Activated B cell treated with CpG ODN at 0.5 μM for 24 hours (primary cell): Measurements from ENCODE around the gene CAMSAP3. TPM values are rescaled to one million over a fixed set of nuclear protein-coding genes. Genes with fewer than 3 reads are reported as not detected.

Experiments used
- ATAC-seq: fragments of 200-7000 bp; cut with Tn5 transposase; one replicate; pipeline ENCODE4 v1.10.0; 2021; ENCODE audit warnings: low read depth, mild to moderate bottlenecking, moderate library complexity
- CTCF ChIA-PET: fragments of 350-600 bp; sonication (Branson Sonifier 250); formaldehyde crosslinking; loops from one replicate; lab custom pipeline; 2021; ENCODE audit warnings: antibody characterized with exemption; lab: Charles Lee
- POLR2A ChIA-PET: fragments of 350-600 bp; sonication (Branson Sonifier 250); formaldehyde crosslinking; loops from one replicate; lab custom pipeline; 2021; ENCODE audit warnings: antibody characterized with exemption; lab: Charles Lee
- DNase-seq: peaks from one replicate; pipeline ENCODE4 v3.0.0; 2022
- H3K27ac Mint-ChIP-seq: one replicate; pipeline ENCODE4 v1.8.0; 2020; ENCODE audit warnings: mixed read lengths
- H3K27me3 Mint-ChIP-seq: one replicate; pipeline ENCODE4 v1.8.0; 2021; ENCODE audit warnings: mixed read lengths
- H3K36me3 Mint-ChIP-seq: one replicate; pipeline ENCODE4 v1.8.0; 2021; ENCODE audit warnings: low read depth, mixed read lengths
- H3K4me1 Mint-ChIP-seq: one replicate; pipeline ENCODE4 v1.8.0; 2021; ENCODE audit warnings: mixed read lengths
- H3K4me3 Mint-ChIP-seq: one replicate; pipeline ENCODE4 v1.8.0; 2020; ENCODE audit warnings: mild to moderate bottlenecking, mixed read lengths
- H3K9me3 Mint-ChIP-seq: one replicate; pipeline ENCODE4 v1.8.0; 2020; ENCODE audit warnings: mixed read lengths
- intact Hi-C: fragments of 100-400 bp; cut with micrococcal nuclease; formaldehyde crosslinking; loops from one replicate; pipeline ENCODE4 v1.15.1; 2024
- total RNA-seq: library from RNA; stranded (reverse); gene quantifications from 2 replicates; pipeline ENCODE4 v1.2.3, GENCODE V29; 2022
- TF ChIP-seq, protein P1 (sequence below): fragments of 200-600 bp; IDR thresholded peaks from one replicate; pipeline ENCODE4 v1.8.0; 2022; ENCODE audit warnings: antibody characterized with exemption, mild to moderate bottlenecking

Gene CAMSAP3
- total RNA-seq, 1 donor from 2014 or later = 0.80 TPM

GRCh38 chr19:7554990-7555864 lies 40.4 kb upstream of the CAMSAP3 start:
- no peak overlapping the region for H3K27ac Mint-ChIP-seq
- H3K4me3 Mint-ChIP-seq = no peak overlapping the region
- ChIA-PET CTCF (interaction anchor here (0.6 kb wide), 1 partner anchor 17 kb away, joined by 4 read pairs; no protein-coding TSS in a partner anchor), POLR2A (no interaction called here)
- H3K4me1 Mint-ChIP-seq = peaks cover 3% of the 10 kb centered on the region
- TF ChIP-seq, protein P1, sequence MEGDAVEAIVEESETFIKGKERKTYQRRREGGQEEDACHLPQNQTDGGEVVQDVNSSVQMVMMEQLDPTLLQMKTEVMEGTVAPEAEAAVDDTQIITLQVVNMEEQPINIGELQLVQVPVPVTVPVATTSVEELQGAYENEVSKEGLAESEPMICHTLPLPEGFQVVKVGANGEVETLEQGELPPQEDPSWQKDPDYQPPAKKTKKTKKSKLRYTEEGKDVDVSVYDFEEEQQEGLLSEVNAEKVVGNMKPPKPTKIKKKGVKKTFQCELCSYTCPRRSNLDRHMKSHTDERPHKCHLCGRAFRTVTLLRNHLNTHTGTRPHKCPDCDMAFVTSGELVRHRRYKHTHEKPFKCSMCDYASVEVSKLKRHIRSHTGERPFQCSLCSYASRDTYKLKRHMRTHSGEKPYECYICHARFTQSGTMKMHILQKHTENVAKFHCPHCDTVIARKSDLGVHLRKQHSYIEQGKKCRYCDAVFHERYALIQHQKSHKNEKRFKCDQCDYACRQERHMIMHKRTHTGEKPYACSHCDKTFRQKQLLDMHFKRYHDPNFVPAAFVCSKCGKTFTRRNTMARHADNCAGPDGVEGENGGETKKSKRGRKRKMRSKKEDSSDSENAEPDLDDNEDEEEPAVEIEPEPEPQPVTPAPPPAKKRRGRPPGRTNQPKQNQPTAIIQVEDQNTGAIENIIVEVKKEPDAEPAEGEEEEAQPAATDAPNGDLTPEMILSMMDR = no peak
- DNase-seq = no peak
- no peak for ATAC-seq
- intact Hi-C loops = no loop called here
- H3K36me3 Mint-ChIP-seq = peaks cover 66% of the 10 kb centered on the region
- no peaks in the 10 kb centered on the region for H3K27me3 Mint-ChIP-seq
- H3K9me3 Mint-ChIP-seq = no peaks in the 10 kb centered on the region

DNA sequence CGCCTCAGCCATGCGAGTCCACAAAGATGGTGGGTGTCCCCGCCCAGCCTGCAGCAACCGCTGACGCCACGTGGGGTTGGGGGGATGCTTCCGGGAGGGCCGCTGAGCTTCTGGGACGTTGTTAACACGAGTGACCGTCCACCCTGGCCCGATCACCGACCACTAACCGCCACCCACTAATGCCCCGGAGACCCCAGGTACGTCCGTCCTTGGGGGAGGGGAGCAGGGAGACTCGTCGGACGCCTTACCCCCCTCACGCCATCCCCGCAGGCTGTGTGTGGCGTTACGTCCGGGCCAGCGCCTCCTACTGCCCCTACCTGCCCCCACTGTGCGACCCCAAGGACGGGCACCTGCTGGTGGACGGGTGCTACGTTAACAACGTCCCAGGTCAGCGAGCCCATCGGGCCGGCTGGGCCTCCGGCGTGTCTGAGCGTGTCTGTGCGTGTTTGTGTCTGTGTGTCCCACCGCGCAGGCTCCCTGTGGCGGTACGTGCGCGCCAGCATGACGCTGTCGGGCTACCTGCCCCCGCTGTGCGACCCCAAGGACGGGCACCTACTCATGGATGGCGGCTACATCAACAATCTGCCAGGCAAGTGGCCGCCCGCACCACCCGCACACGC lies 38.9 kb upstream of the CAMSAP3 start:
- no peaks in the 10 kb centered on the region for H3K4me1 Mint-ChIP-seq
- H3K36me3 Mint-ChIP-seq = peaks cover 63% of the 10 kb centered on the region
- no peak overlapping the region for H3K4me3 Mint-ChIP-seq
- no peaks in the 10 kb centered on the region for H3K9me3 Mint-ChIP-seq
- no peak for ATAC-seq
- intact Hi-C loops = no loop called here
- no peak overlapping the region for H3K27ac Mint-ChIP-seq
- CTCF ChIA-PET = no interaction called here
- TF ChIP-seq, protein P1 = no peak
- POLR2A ChIA-PET = no interaction called here
- no peak for DNase-seq
- H3K27me3 Mint-ChIP-seq = no peaks in the 10 kb centered on the region

DNA sequence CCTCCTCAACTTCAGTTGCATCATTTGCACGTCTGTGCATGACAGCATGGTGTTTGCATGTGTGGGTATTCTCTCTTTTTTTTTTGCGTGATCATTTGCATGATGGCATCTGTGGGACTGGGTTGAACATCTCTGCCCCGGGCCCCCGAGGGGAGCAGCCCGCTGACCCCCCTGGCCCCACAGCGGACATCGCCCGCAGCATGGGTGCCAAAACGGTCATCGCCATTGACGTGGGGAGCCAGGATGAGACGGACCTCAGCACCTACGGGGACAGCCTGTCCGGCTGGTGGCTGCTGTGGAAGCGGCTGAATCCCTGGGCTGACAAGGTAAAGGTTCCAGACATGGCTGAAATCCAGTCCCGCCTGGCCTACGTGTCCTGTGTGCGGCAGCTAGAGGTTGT lies 37.0 kb upstream of the CAMSAP3 start:
- Mint-ChIP-seq H3K27ac (no peak overlapping the region), H3K4me3 (no peak overlapping the region), H3K27me3 (no peaks in the 10 kb centered on the region), H3K9me3 (no peaks in the 10 kb centered on the region), H3K4me1 (no peaks in the 10 kb centered on the region), H3K36me3 (peaks cover 56% of the 10 kb centered on the region)
- TF ChIP-seq, protein P1 = no peak
- ChIA-PET POLR2A (no interaction called here), CTCF (interaction anchor here (1.8 kb wide), 1 partner anchor 10 kb away, joined by 7 read pairs; no protein-coding TSS in a partner anchor)
- no peak for ATAC-seq
- no peak for DNase-seq
- intact Hi-C loops = no loop called here

GRCh38 chr19:7559102-7559501 lies 36.6 kb upstream of the CAMSAP3 start:
- H3K9me3 Mint-ChIP-seq = no peaks in the 10 kb centered on the region
- H3K4me1 Mint-ChIP-seq = no peaks in the 10 kb centered on the region
- H3K27ac Mint-ChIP-seq = no peak overlapping the region
- DNase-seq = no peak
- ATAC-seq = no peak
- intact Hi-C loops = no loop called here
- H3K27me3 Mint-ChIP-seq = no peaks in the 10 kb centered on the region
- TF ChIP-seq, protein P1 = no peak
- H3K36me3 Mint-ChIP-seq = peaks cover 55% of the 10 kb centered on the region
- ChIA-PET CTCF (interaction anchor here (1.8 kb wide), 1 partner anchor 10 kb away, joined by 7 read pairs; no protein-coding TSS in a partner anchor), POLR2A (no interaction called here)
- no peak overlapping the region for H3K4me3 Mint-ChIP-seq

DNA sequence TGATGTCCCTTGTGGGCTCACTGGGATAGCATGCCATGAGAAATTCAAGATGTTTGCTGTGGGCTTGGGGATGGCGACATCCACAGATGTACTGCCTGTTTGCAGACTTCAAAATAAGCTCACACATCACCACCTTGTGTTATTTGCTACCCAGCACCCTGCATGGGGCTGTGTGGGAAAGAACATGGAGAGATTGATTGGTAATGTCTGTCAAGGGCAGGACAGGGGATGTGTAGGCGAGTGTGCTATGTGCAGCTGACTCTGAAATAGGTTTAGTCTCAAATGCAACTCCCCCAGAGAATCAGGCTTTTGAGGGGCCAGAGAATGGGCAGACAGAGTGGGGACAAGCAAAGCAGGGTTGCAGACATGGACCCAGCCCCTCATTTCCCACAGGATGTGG lies 35.4 kb upstream of the CAMSAP3 start:
- H3K27me3 Mint-ChIP-seq = no peaks in the 10 kb centered on the region
- TF ChIP-seq, protein P1 = no peak
- H3K9me3 Mint-ChIP-seq = no peaks in the 10 kb centered on the region
- ATAC-seq (no peak), DNase-seq (no peak)
- ChIA-PET POLR2A (interaction anchor here (0.5 kb wide), 2 partner anchors 206 to 222 kb away, joined by 3 to 6 read pairs; no protein-coding TSS in a partner anchor), CTCF (interaction anchor here (1.8 kb wide), 1 partner anchor 9 kb away, joined by 7 read pairs; no protein-coding TSS in a partner anchor)
- H3K4me1 Mint-ChIP-seq = no peaks in the 10 kb centered on the region
- H3K4me3 Mint-ChIP-seq = no peak overlapping the region
- H3K36me3 Mint-ChIP-seq = peaks cover 51% of the 10 kb centered on the region
- no peak overlapping the region for H3K27ac Mint-ChIP-seq
- intact Hi-C loops = no loop called here
